Activated CD8-positive, alpha-beta memory T cell treated with anti-CD3 and anti-CD28 coated beads for 48 hours (primary cell): ENCODE results near the gene P3H2.

Experiments
- DNase-seq, 3 experiments: peaks; one replicate each; pipeline ENCODE4 v3.0.0-alpha.2; 2020; ENCODE audit warnings: low read depth in 2 of 3, low spot score in 2 of 3

The P3H2 gene

DNA sequence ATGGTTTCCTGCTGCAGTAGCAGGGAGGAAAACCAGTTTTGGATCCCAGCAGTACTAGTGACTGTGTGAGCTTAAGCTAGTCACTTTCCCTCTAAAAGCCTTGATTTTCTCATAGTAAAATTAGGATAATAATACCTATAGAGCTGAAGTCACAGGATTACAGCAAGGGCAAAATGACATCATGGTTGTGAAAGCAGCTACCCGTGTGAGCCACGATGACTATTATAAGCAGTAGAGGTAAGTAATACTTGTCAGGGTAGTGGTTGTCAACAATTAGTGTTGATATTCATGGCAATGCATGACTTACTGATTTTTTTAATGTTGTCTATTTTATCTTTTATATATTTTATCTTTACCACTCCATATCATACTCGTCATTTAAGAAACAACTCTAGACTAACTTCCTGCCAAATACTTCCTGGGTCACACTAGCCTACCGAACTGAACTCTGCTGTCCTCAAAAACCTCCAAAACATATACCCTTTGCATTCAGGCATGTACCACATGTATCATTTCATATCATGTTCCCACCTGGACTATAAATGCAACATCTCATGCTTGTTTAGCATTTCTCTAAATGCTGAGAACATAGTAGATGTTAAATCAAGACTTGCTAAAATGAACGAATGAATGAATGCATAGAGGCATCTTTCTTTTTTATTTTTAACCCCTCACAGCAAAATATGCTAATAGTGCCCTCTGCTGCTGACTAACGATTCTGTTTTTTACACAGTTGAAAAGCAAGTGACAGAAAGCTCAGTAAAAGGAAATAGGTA is 172.6 kb downstream of the P3H2 start:
- DNase-seq, result no peak

DNA sequence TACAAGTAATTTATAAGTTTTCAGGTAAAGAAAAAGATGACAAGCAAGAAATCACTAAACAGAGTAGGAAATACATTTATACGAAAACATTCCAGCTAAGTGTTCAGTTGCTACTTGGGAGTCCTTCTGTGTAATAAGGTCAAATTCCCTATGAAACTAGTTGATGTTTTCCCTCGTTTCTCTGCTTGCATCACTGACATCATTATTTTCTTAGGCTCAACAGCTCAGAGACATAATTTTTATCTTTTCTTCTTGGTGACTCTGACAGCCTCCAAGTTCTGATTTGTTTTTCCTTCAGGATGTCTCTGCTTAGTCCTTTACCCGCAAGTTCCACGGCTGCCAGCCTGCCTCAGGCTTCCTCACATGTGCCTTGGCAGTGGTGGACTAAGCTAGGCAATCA is 173.6 kb downstream of the P3H2 start:
- DNase-seq, result no peak

DNA sequence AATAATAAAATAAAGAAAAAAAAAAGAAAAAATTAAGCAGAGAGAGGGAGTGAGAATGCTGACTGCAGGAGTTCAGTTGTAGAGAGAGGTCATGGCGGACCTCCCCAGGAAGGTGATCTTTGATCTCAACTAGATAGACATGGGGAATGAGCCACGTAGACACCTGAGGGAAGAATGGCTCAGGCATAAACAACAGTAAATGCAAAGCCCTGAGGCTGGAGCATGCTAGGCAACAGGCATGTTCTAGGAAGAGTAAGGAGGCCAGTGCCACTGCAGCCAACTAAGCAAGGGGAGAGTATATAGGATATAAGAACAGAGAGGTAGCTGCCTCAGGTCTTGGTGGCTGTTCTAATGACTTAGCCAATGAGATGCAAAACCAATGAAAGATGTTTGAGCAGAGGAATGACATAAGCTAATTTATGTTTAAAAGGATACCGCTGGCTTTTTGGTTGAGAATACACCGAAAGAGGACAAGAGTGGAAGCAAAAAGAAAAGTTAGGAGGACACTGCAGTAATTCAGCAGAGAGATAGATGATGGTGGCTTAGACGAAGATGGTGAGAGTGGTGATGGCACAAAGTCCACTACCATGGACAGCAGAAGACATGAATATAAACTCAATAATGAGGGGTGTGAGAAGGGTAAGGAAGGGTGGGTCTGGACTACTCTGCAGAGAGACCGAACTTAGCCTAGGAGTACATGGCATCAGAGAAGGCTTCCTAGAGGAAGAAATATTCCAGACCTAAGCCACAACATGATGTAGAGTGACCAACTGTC is 174.6 kb downstream of the P3H2 start:
- DNase-seq, result no peak

DNA sequence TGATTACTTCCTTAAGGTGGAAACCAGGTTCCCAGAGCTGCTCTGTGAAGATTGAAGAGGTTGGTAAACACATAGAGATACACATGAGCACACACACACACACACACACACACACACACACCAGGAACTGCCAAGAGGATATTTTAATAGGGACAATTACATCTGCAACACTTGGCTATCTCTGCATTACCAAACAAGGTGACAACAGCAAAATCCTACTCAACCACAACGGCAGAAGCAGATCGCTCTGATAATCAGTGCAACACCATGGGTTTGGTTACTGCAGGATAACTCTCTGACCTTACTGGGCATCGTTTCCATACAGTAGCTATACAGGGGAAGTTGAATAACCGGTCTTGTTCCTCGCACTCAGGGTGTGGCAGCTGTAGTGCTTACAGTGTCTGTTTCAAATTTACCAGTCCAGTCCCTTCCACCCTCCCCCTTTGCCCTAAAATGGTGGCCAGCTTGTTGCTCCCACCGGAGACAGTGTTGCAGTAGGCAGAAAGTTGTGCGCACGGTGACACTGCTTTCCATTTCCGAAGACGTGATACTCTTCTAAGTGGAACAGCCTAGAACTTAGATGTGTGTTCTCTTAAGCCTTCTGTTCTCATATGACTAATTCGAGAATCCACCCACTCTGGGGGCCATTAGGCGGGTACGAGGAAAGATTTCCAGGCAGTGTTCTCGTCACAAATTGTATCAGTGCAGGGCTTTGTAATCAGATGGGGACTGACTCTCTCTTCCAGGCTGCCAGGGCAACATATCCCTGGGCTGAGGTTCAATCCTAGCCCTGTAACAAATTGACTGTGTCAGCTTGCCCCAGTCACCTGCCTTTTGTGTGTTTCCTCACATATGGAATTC is 176.2 kb downstream of the P3H2 start:
- DNase-seq, result no peak

DNA sequence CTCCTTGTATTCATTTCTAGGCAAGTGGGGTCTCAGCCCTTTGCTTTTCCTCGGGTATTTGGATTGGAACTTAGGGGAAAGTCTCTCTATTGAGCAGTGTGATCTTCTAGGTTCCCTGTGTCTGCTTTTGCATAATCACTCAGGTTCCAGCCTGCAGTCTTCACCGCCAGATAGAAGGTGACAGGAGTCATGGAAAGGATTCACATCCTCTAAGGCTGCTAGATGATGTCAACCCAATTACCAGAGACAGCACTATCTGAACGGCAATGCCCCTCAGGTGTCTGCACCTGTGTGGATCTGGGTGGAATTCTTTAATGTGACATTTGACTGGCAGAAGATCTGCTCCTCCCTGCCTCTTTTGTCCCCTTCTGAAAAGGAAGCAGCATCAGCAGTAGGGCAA is 177.7 kb downstream of the P3H2 start:
- no peak for DNase-seq

DNA sequence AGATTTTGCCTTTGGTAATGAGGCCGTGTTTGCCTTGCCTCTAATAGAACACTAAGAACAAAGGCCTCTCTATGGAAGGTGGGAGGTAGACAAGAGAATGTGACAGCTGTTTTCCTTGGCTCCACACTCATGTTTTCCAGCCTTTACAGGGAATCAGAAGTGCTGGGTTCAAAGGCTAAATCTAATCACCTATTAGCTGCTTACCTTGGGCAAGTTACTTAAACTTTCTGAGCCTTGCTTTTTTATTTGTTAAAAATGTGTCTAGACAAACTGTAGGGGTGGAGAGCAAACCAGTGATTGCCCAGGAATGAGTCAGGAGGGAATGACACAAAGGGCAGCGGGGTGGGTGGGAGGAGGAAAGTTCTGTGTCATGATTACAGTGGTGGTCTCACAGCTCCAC is 179.0 kb downstream of the P3H2 start:
- DNase-seq, result no peak

DNA sequence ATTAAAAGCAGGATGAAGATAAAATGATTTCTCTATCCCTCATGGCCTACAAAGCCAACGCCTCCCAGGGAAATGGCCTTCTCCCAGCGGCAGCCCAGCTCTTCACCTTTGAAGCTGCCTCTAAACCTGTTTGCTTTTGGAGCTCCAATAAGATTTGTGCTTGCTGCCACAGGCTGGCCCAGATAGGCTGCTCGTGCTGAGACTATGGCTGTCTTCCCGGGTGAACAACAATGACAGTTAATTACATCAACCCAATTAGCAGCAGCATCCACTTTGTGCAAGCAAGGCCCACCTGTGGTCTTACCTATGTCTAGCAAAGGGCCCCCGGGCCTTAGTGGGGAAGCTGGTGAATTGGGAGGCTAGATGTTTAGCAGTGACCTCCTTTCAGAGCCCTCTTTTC is 179.6 kb downstream of the P3H2 start:
- no peak for DNase-seq

DNA sequence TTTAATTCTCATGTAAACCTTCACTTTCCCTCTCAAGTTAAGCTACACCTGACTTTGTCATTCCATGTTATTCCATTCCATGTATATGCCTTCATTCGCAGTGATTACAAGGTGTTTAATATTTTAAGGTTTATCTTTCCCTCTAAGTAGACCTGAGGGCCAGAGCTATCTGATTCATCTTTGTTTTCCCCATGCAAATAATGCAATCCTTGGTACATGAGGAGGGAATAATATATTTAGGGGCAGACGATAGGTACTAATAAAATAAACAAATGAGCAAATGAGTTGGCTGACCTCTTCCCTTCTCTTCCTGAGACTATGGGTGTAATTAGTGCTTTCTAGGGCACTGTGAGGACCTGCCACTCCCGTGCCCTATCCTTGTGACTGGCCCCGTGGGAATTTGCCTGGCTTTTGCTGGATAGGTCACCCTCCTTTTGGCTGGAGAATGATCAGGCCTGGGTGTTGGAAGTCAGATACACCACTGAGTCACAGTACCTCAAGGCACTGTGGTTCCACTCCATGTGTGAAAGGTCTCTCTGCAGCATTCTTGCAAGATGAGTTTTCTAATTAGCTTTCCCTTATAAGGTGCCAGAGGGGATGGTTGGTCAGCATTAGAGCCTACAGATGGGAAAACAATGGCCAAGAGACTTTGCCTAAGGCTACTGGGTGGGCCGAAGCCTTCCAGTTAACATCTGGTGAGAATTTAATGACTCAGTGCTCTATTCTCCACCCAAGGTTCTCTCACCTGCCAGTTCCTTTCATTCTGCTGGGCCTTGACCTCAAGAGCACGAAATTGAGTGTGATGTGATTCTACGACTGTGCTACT is 183.2 kb downstream of the P3H2 start:
- DNase-seq, result no peak

DNA sequence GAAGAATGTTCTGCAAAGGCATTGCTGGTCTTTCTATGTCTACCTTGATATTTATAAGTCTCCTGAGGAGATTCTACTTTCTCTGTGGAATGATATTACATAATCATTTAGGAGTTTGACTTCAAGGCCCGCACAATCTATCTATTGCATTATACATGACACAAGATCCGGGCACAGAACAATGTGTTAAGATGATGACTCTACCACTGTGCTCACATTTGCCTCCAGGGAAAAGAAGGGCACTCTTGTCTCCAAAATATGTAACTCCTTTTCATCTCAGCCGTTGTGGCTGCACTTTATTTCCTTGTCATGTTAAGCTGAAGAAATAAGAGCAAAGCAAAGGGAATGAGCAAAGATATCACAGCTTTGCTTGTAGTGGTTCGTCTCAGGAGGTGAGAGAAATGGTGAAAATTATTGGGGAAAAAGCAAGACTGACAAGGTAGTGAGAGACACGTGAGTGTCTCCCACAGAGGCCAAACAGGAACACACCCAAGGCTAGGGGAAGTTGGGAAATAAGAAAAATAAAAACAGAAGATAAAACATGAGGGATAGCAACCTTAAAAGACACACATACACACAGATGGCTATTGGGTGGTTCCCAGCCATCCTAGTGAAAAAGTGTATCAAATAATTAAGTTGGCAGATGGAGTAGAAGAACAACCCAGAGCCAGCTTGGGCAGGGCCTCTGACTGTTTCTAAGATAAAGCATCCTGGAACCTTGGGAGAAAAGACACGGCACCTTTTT is 184.3 kb downstream of the P3H2 start:
- DNase-seq, result no peak

DNA sequence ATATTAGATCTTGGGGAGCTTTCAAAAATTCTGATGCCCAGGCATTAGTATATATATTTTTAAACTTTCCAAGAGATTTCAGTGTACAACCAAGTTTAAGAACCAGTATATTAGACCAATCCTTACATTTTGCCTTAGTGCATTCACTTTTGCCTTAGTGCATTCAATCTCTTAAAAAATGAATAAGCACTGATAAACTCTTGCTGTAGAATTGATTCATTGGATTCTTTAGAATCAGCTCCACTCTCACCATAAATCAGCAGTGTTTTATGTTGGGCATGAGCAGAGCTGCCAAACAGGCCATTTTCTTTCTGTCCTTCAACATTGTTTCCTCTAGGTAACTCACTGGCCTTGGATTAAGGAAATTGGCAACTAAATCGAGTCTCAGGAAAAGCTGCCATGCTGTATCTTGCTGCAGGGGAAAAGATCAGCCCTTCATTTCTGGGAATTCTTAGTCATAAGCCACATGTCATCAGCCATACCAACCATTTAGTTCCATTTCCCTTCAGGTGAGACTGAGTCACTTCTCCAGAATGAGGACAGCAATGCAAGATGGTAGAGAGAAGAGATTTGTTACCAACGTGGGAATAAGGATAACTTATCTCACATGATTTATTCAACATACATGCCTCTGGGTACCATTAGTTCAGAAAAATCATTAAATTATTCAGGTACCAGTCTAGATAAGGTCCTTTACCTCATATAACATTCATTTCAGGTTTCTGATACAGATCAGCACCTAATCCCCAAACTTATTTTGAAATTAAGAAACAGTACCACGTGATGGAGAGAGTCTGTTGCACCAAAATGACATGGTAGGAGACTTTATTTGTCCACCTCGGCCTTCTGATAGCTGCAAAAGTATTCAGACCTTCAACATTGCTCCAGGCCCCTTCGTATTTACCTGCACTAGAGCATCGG is 192.5 kb downstream of the P3H2 start:
- DNase-seq, result no peak

DNA sequence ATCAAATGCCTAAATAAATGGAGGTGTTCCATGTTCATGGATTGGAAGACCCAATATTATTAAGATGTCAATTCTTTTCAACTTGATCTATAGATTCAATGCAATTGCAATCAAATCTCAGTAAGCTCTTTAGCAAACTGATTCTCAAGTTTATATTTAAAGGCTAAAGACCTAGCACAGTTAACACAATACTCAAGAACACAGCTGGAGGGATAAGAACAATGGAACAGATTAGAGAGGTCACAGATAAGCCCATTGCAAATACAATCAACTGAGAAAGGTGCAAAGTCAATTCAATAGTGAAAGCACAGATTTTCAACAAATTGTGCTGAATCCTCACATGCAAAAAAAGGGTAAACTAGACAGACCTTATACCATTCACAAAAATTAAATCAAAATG is 198.9 kb downstream of the P3H2 start:
- no peak for DNase-seq

DNA sequence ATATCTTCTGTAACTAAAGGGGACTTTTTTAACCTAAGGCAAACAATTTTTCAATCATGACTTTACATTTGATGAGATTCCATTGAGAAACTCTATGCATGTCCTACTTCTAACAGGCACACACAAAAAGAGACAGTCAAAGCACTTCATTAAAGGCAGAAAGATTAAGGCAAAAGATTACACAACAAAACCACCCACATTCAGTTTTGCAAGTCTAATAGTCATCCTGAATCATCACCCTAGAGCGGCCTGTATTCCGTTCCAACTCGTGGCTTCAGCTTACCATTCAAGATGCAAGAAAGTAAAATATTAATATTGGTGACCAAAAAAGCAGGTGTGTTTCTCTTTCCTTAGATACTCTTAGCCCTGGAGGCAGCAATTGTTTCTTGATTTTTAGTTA is 205.9 kb downstream of the P3H2 start:
- DNase-seq, result no peak

DNA sequence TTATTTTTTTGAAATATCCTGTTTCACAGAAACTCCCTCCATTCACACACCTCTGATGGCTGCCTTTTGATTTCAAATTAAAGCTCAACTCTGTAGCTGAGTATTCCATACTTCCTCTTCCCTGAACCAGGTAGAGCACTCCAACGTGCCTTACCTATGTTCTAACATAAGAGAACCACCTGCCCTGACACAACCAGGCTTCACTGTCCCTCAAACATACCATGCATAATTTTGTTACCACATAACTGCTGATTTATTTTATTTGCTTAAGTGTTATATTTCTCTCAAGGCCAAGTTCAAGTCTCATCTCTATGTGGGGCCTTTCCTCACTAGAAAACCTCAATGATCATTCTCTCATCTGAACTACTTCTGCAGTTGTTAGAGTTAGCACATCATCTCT is 209.7 kb downstream of the P3H2 start:
- DNase-seq, result no peak

DNA sequence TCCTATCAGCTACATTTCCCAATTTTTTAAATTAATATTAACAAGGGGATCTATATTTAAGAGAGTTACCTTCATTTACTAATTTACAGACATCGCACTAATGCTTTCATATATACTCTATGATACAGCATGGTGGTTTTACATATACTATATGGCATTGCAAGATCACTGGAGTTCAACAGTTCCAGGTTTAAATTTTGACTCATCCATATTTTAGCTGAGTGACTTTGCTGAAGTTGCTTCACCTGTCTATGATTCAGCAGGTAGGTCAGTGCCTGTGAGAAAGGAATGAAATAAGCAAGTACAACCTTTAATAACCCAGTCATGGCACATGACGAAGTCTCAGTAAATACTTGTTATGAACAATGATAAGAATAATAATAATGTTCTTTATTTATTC is 211.1 kb downstream of the P3H2 start:
- no peak for DNase-seq

DNA sequence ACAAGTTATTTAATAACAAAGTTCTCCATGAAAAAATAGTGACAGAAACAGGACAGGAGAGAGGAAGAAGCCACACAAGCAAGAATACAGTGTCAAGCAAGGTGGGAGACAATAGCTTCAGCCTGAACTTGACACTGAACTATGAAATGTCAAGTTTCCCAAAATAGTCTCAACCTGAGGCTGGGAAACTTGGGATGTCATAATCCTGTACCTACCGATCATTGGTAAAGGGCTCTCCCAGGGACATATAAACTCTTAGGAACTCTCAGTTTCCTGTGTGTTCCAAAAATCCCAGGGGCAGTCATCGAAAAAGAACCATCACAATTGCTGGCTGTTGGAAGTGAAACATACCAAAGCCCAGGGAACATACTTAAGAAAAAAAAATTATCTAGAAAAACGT is 211.6 kb downstream of the P3H2 start:
- DNase-seq, result no peak

DNA sequence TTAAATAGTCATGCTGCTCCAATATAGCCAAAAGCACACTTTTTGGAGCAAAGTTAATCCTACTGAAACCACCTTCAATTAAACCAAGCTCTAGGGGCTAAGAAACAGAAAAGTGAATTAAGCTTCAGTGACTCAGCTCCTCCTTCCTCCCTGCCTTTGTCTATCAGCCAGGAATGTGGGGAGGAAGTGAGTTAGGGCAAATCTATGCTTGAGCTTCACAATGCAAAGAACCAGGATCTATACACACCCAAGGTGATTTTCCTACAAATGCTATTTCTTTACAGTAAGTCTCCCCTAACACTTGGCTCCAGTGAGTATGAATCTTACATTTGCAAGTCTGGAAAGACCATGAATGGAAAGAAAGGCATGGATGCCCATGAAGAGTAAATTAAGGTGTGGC is 212.1 kb downstream of the P3H2 start:
- DNase-seq, result no peak

DNA sequence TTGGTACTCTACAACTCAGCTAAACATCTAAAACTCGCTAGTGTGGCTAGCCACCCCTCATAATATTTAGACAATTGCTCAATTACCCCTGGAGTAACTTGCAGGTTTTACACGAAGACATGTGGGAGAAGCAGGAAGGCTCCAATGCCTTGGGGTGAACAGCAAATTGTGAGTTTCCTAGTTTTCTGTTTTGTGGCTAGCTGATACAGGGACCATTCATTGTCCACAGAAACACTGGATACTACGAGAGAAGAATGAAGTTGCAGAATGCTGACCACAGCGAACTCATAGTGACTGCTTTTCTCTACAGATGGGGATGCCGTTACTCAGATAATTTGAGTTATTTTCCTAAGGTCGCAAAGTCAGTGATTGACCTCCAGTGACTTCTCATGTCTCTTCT is 212.9 kb downstream of the P3H2 start:
- no peak for DNase-seq
